A673 (cell line): ENCODE data around the gene PPFIA2. TPM values are rescaled to one million over a fixed set of nuclear protein-coding genes. Genes with fewer than 3 reads are reported as not detected.

Experiments
- BruUV-seq: library from RNA; stranded (reverse); fragments of 400-500 nt; replicated peaks from 2 replicates; lab custom pipeline; 2021; lab: Mats Ljungman, UMichigan
- CTCF ChIA-PET: fragments of 300-600 bp; sonication (Branson Sonifier 250); formaldehyde crosslinking; loops from one replicate; lab custom pipeline; 2022; ENCODE audit warnings: antibody characterized with exemption; lab: Charles Lee
- POLR2A ChIA-PET: fragments of 300-600 bp; sonication (Branson Sonifier 250); formaldehyde crosslinking; loops from one replicate; lab custom pipeline; 2022; ENCODE audit warnings: antibody characterized with exemption; ENCODE audit not compliant: low non-redundant PET; lab: Charles Lee
- DNase-seq: peaks from one replicate; pipeline ENCODE4 v3.0.0-alpha.2; 2015; ENCODE audit warnings: low spot score
- H3K27ac ChIP-seq: fragments of 200-600 bp; sonication (generic); 2 replicates; pipeline ENCODE4 v1.5.1; 2016; ENCODE audit warnings: mixed run types, low read depth, mild to moderate bottlenecking, mixed read lengths, antibody characterized with exemption, low read length; ENCODE audit not compliant: poor library complexity, severe bottlenecking
- H3K27me3 ChIP-seq: fragments of 200-600 bp; sonication (generic); replicated peaks from 2 replicates; pipeline ENCODE4 v1.6.1; 2017; ENCODE audit warnings: mixed run types, low read depth, mild to moderate bottlenecking, mixed read lengths, antibody characterized with exemption, low read length; ENCODE audit not compliant: insufficient read depth, poor library complexity
- H3K36me3 ChIP-seq: fragments of 200-600 bp; sonication (generic); 2 replicates; pipeline ENCODE4 v1.6.1; 2016; ENCODE audit warnings: mixed run types, mild to moderate bottlenecking, mixed read lengths, antibody characterized with exemption, low read length; ENCODE audit not compliant: insufficient read depth, poor library complexity, severe bottlenecking
- H3K4me1 ChIP-seq: fragments of 200-600 bp; sonication (generic); 2 replicates; pipeline ENCODE4 v1.6.1; 2017; ENCODE audit warnings: mixed run types, mild to moderate bottlenecking, mixed read lengths, antibody characterized with exemption, low read length; ENCODE audit not compliant: insufficient read depth, poor library complexity, severe bottlenecking
- H3K4me3 ChIP-seq: fragments of 200-600 bp; sonication (generic); 2 replicates; pipeline ENCODE4 v1.5.1; 2016; ENCODE audit warnings: low read depth, mixed run types, mild to moderate bottlenecking, mixed read lengths, low read length; ENCODE audit not compliant: poor library complexity, severe bottlenecking
- H3K9me3 ChIP-seq: fragments of 200-600 bp; sonication (generic); 2 replicates; pipeline ENCODE4 v1.6.1; 2016; ENCODE audit warnings: mixed run types, low read depth, mild to moderate bottlenecking, mixed read lengths, antibody characterized with exemption, low read length; ENCODE audit not compliant: poor library complexity, severe bottlenecking
- EZH2 ChIP-seq: fragments of 200-600 bp; sonication (generic); IDR thresholded peaks from 2 replicates; pipeline ENCODE4 v1.6.1; 2017; ENCODE audit warnings: borderline replicate concordance, low read depth, mild to moderate bottlenecking, mixed read lengths, antibody characterized with exemption, low read length; ENCODE audit not compliant: poor library complexity, severe bottlenecking
- intact Hi-C: fragments of 100-400 bp; cut with micrococcal nuclease; formaldehyde crosslinking; loops from one replicate; pipeline ENCODE4 v1.10.0; 2022; ENCODE audit not compliant: unreplicated experiment
- total RNA-seq: library from RNA; stranded (reverse); gene quantifications from 2 replicates; pipeline ENCODE4 v1.2.3, GENCODE V29; 2021
- TF ChIP-seq, protein P1 (sequence below): fragments of 300-800, 200-600 bp; sonication (generic); conservative IDR thresholded peaks from 2 replicates; pipeline ENCODE4 v1.5.1; 2017; ENCODE audit warnings: low read depth, mild to moderate bottlenecking, antibody characterized with exemption, low read length, moderate library complexity, mixed read lengths

The PPFIA2 gene
- total RNA-seq, 1 experiment from 2014 or later, result 0.52 TPM

DNA sequence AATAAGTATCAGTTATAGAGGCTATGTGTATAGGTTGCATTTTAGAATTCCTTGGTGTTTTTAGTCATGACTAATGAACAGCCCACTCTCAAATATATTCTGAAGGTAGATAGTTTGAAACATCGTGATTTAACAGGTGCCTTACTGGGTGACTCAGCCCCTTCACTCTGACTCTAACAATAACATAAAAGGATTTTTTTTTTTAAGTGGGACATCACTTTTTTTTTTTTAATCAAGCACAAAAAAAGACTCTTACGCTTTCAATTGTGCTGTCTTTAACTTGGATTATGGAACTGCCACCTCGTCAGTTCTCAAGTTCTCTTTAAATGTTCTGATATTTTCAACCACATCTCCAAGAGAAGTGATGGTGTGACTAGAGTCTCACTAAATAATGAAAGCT is 46.6 kb downstream of the PPFIA2 start:
- POLR2A ChIA-PET, result no interaction called here

DNA sequence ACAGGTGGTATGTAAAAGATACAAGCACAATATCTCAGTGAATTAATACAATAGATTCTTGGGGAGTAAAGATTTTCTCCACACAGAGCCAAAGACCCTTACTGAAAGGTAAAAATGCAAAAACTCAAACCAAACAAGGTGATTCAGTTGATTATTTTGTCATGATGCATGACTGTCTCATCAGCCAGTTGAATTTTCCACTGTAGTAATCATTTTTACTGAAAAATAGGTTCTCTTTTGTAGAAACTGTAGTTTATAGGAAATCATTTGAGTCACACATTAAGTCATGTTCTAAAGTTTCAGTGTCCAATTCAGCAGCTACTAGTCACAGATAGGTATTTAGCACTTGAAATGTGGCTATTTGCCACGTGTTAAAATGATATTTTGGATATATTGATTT is 53.6 kb downstream of the PPFIA2 start:
- CTCF ChIA-PET, result no interaction called here
- H3K4me3 ChIP-seq, result no peak overlapping the region
- no TSS peak for BruUV-seq

More for the DNA sequence above, 46.6 kb downstream of the PPFIA2 start:
- CTCF ChIA-PET, result no interaction called here
- H3K9me3 ChIP-seq, result no peaks in the 10 kb centered on the region
- intact Hi-C loops, result no loop called here
- no peaks in the 10 kb centered on the region for H3K27me3 ChIP-seq
- H3K36me3 ChIP-seq, result no peaks in the 10 kb centered on the region
- no peak overlapping the region for H3K27ac ChIP-seq
- no peaks in the 10 kb centered on the region for H3K4me1 ChIP-seq
- DNase-seq, result no peak
- no peak for TF ChIP-seq EZH2
- TF ChIP-seq, protein P1, sequence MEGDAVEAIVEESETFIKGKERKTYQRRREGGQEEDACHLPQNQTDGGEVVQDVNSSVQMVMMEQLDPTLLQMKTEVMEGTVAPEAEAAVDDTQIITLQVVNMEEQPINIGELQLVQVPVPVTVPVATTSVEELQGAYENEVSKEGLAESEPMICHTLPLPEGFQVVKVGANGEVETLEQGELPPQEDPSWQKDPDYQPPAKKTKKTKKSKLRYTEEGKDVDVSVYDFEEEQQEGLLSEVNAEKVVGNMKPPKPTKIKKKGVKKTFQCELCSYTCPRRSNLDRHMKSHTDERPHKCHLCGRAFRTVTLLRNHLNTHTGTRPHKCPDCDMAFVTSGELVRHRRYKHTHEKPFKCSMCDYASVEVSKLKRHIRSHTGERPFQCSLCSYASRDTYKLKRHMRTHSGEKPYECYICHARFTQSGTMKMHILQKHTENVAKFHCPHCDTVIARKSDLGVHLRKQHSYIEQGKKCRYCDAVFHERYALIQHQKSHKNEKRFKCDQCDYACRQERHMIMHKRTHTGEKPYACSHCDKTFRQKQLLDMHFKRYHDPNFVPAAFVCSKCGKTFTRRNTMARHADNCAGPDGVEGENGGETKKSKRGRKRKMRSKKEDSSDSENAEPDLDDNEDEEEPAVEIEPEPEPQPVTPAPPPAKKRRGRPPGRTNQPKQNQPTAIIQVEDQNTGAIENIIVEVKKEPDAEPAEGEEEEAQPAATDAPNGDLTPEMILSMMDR, result no peak
- BruUV-seq, result no TSS peak
- H3K4me3 ChIP-seq, result no peak overlapping the region

GRCh38 chr12:81699551-81699950 is 59.6 kb downstream of the PPFIA2 start:
- no peak for TF ChIP-seq EZH2
- TF ChIP-seq, protein P1, result no peak
- H3K9me3 ChIP-seq, result no peaks in the 10 kb centered on the region
- no peak for DNase-seq
- no peaks in the 10 kb centered on the region for H3K4me1 ChIP-seq
- no peaks in the 10 kb centered on the region for H3K36me3 ChIP-seq
- no peaks in the 10 kb centered on the region for H3K27me3 ChIP-seq
- no TSS peak for BruUV-seq
- no peak overlapping the region for H3K27ac ChIP-seq
- ChIA-PET CTCF (no interaction called here), POLR2A (no interaction called here)
- intact Hi-C loops, result no loop called here
- H3K4me3 ChIP-seq, result no peak overlapping the region

More for the DNA sequence above, 53.6 kb downstream of the PPFIA2 start:
- intact Hi-C loops, result no loop called here
- H3K27me3 ChIP-seq, result no peaks in the 10 kb centered on the region
- no peaks in the 10 kb centered on the region for H3K9me3 ChIP-seq
- H3K4me1 ChIP-seq, result no peaks in the 10 kb centered on the region
- no peak for TF ChIP-seq EZH2
- TF ChIP-seq, protein P1, result no peak
- no peak for DNase-seq
- H3K27ac ChIP-seq, result no peak overlapping the region
- no peaks in the 10 kb centered on the region for H3K36me3 ChIP-seq
- POLR2A ChIA-PET, result no interaction called here
